COR-L47 (cell line): Measurements from ENCODE around the gene LRP1.

Experiments
- DNase-seq: peaks from one replicate; lab custom pipeline; 2025; lab: John Stamatoyannopoulos, UW

The LRP1 gene

GRCh38 chr12:57194253-57194652 is 66.0 kb downstream of the LRP1 start:
- DNase-seq, result no peak

DNA sequence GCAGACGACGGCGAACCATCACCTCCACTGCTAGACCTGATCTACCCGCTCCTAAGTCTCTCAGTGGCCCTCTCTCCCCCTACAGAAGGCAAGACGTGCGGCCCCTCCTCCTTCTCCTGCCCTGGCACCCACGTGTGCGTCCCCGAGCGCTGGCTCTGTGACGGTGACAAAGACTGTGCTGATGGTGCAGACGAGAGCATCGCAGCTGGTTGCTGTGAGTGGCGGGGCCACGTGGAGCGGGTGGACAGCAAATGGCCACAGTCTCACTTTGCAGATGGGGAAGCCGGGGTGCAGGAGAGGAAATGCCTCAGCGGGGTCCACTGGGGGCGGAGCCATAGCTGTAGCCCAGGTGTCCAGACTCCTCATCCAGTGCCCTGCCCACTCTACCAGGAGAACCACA is 66.9 kb downstream of the LRP1 start:
- no peak for DNase-seq

- no peak for DNase-seq
These were observed 67.5 kb downstream of the LRP1 start for GRCh38 chr12:57195611-57196371.

DNA sequence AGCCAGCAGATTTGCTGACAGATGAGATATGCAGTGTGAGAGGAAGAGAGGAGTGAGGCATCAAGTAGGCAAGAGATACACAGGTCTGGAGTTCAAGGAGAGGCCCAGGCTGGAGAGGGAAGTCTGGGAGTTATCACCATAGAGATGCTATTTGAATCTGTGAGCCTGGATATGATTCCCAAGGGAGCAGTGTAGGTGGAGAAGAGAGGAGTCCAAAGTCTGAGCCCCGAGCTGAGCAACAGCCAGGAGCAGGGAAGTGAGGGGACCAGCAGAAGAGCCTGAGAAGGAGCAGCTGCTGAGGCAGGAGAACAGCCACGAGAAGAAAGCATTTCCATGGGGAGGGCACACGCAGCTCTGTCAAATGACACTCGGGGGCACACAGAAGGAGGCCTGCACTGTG is 68.2 kb downstream of the LRP1 start:
- no peak for DNase-seq

GRCh38 chr12:57196956-57197355 is 68.7 kb downstream of the LRP1 start:
- DNase-seq, result no peak

DNA sequence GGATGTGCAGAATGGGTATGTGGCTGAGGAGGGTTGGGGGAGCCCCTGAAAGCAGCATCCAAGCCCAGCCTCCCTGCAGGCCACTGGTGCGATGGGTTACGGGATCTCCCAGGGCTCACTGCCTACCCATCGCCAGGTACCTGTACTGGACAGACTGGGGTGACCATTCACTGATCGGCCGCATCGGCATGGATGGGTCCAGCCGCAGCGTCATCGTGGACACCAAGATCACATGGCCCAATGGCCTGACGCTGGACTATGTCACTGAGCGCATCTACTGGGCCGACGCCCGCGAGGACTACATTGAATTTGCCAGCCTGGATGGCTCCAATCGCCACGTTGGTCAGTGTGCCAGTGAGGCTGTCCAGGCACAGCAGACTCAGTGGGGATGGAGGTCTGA is 70.0 kb downstream of the LRP1 start:
- no peak for DNase-seq

DNA sequence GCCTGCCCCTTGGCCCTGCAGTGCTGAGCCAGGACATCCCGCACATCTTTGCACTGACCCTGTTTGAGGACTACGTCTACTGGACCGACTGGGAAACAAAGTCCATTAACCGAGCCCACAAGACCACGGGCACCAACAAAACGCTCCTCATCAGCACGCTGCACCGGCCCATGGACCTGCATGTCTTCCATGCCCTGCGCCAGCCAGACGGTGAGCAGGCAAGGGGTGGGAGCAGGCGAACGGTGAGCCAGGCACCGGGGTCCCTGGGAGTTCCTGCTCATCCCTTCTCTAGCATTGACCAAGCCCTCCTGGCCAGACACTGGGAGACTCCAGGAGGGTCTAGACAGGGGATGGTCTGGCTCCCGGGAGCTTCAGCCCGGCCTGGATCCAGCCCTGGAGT is 70.9 kb downstream of the LRP1 start:
- no peak for DNase-seq

GRCh38 chr12:57200497-57200896 is 72.2 kb downstream of the LRP1 start:
- DNase-seq, result no peak

DNA sequence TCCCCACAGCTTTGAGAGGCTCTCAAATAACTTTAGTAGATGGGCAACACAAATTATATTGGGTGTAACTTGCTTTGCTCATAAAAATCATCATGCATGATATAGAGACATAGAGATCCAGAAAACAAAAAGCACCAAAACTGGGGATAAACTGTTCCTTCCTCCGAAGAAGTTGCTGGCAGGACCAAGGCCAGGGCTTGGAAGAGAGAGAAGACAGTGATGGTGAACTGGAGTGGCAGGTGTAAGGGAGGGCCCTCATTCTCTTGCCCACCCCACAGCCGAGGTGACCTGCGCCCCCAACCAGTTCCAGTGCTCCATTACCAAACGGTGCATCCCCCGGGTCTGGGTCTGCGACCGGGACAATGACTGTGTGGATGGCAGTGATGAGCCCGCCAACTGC is 72.9 kb downstream of the LRP1 start:
- no peak for DNase-seq

DNA sequence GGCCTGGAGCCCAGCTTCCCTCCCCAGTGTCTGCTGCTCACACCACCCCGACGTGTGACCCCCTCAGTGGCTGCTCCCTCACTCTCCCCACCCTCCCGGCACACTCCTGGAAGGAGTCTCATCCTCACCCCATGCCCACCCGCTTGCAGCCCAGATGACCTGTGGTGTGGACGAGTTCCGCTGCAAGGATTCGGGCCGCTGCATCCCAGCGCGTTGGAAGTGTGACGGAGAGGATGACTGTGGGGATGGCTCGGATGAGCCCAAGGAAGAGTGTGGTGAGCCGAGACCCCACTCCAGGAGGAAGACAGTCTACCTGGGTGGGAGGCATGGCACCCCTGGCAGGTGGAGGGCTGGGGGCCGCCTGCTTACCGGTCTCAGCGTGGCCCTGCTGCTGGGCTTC is 73.3 kb downstream of the LRP1 start:
- no peak for DNase-seq

GRCh38 chr12:57202321-57202720 is 74.0 kb downstream of the LRP1 start:
- DNase-seq, result no peak

GRCh38 chr12:57203201-57203600 is 74.9 kb downstream of the LRP1 start:
- no peak for DNase-seq

GRCh38 chr12:57203791-57204190 is 75.5 kb downstream of the LRP1 start:
- DNase-seq, result no peak

DNA sequence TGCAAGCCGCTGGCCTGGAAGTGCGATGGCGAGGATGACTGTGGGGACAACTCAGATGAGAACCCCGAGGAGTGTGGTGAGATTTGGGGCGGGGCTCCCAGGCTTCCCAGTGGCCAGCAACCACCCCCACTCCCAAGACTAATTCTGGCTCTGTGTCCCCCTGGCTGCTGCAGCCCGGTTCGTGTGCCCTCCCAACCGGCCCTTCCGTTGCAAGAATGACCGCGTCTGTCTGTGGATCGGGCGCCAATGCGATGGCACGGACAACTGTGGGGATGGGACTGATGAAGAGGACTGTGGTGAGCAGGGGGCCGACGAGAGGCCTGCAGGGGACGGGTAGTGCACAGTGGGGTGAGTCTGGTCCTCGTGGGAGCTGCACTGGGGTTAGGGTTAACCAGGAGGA is 76.2 kb downstream of the LRP1 start:
- no peak for DNase-seq

DNA sequence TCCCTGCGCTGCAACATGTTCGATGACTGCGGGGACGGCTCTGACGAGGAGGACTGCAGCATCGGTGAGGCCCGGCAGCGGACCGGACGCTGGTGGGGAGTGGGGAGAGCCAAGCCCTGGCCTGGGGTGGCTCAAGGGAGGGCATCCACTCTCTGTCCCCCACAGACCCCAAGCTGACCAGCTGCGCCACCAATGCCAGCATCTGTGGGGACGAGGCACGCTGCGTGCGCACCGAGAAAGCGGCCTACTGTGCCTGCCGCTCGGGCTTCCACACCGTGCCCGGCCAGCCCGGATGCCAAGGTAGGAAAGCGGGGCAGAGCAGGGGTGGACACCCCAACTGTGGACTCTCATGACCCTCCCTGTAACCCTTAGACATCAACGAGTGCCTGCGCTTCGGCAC is 76.9 kb downstream of the LRP1 start:
- DNase-seq, result no peak

DNA sequence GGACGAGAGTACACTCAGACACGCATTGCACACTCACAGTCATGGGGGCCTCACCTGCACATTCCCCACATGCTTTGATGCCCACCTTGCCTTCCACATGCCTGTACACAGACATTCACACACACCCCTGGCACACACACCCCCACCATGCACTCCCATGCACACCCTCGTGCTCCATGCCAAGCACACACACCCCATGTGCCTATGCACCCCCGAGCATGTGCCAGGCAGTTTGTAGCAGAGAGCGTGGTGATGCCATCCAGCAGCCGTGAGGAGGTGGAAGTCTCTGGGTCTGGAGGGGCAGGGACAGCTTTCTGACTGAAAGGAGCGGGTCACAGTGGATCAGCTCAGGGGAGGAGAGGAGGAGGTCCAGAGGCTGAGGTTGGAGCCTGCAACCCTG is 77.6 kb downstream of the LRP1 start:
- DNase-seq, result no peak

- DNase-seq, result no peak
These were observed 79.7 kb downstream of the LRP1 start for GRCh38 chr12:57207731-57208630.

GRCh38 chr12:57208631-57209282 is 80.5 kb downstream of the LRP1 start:
- DNase-seq, result no peak

DNA sequence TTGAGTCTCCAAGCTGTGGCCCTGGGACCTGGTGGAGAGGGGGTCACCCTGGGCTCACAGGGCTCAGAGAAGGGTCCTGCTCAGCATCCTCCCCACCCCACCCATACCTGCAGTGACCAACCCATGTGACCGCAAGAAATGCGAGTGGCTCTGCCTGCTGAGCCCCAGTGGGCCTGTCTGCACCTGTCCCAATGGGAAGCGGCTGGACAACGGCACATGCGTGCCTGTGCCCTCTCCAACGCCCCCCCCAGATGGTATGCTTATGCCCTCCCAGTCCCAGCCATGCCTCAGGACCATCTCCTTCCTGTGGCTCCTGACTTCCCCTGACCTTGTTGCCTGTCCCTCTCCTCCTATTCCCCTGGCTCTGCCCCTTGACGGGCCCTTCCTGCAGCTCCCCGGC is 81.6 kb downstream of the LRP1 start:
- DNase-seq, result no peak

- no peak for DNase-seq
These were observed 82.2 kb downstream of the LRP1 start for GRCh38 chr12:57210461-57210860.

GRCh38 chr12:57210926-57211692 is 82.8 kb downstream of the LRP1 start:
- DNase-seq, result no peak
